ENCODE measurements around the gene B4GALT3.

Gene B4GALT3

GRCh38 chr1:161179698-161180097 lies 2.4 kb upstream of the B4GALT3 start:
- Histone ChIP-seq H3K4me3 (ENCODE audit: low read depth in 1 of 2, low read length in 1 of 2) (no peak overlapping the region), H3K9me3 (no peaks in the 10 kb centered on the region), H3K4me1 (ENCODE audit: control insufficient read depth in 1 of 2, insufficient read depth in 1 of 2, low read depth in 1 of 2, low read length in 1 of 2) (peaks cover 26 to 27% of the 10 kb centered on the region in 2 experiments), H3K27me3 (no peaks in the 10 kb centered on the region), H3K36me3 (peaks cover 4% of the 10 kb centered on the region), H3K27ac (no peak overlapping the region)
- TF ChIP-seq CTCF (IDR thresholded peaks at IDR 0.05) = no peak

GRCh38 chr1:161177936-161178244 lies 583 bp upstream of the B4GALT3 start:
- Histone ChIP-seq H3K4me3 (ENCODE audit: low read depth in 1 of 2, low read length in 1 of 2) (peak overlapping the region; percentile 82 to 92), H3K27me3 (no peaks in the 10 kb centered on the region), H3K27ac (peak overlapping the region; percentile 78), H3K9me3 (no peaks in the 10 kb centered on the region), H3K4me1 (ENCODE audit: control insufficient read depth in 1 of 2, insufficient read depth in 1 of 2, low read depth in 1 of 2, low read length in 1 of 2) (peaks cover 19 to 22% of the 10 kb centered on the region in 2 experiments), H3K36me3 (peaks cover 19% of the 10 kb centered on the region)
- TF ChIP-seq CTCF (IDR thresholded peaks at IDR 0.05) = no peak

GRCh38 chr1:161176468-161177111 lies 717 bp downstream of the B4GALT3 start:
- Histone ChIP-seq H3K27ac (peak overlapping the region; percentile 78), H3K36me3 (peaks cover 31% of the 10 kb centered on the region), H3K27me3 (no peaks in the 10 kb centered on the region), H3K4me1 (ENCODE audit: control insufficient read depth in 1 of 2, insufficient read depth in 1 of 2, low read depth in 1 of 2, low read length in 1 of 2) (peaks cover 16 to 22% of the 10 kb centered on the region in 2 experiments), H3K9me3 (no peaks in the 10 kb centered on the region), H3K4me3 (ENCODE audit: low read depth in 1 of 2, low read length in 1 of 2) (peak overlapping the region; percentile 82 to 92)
- TF ChIP-seq CTCF (IDR thresholded peaks at IDR 0.05) = no peak

- TF ChIP-seq CTCF (IDR thresholded peaks at IDR 0.05) = no peak
- H3K4me1 ChIP-seq (ENCODE audit: control insufficient read depth in 1 of 2, insufficient read depth in 1 of 2, low read depth in 1 of 2, low read length in 1 of 2) = peaks cover 16 to 22% of the 10 kb centered on the region in 2 experiments
- no peaks in the 10 kb centered on the region for H3K9me3 ChIP-seq
- H3K27me3 ChIP-seq = no peaks in the 10 kb centered on the region
- H3K4me3 ChIP-seq (ENCODE audit: low read depth in 1 of 2, low read length in 1 of 2) = peak overlapping the region in 1 of 2 experiments; percentile 92
- H3K27ac ChIP-seq = no peak overlapping the region
- peaks cover 38% of the 10 kb centered on the region for H3K36me3 ChIP-seq
Observed at GRCh38 chr1:161175771-161176453, 1.4 kb downstream of the B4GALT3 start.

GRCh38 chr1:161174911-161175310 lies 2.4 kb downstream of the B4GALT3 start:
- no peak overlapping the region for H3K4me3 ChIP-seq (ENCODE audit: low read depth in 1 of 2, low read length in 1 of 2)
- no peak overlapping the region for H3K27ac ChIP-seq
- no peaks in the 10 kb centered on the region for H3K9me3 ChIP-seq
- H3K36me3 ChIP-seq = peaks cover 48% of the 10 kb centered on the region
- no peak for TF ChIP-seq CTCF (IDR thresholded peaks at IDR 0.05)
- no peaks in the 10 kb centered on the region for H3K27me3 ChIP-seq
- peaks cover 16 to 22% of the 10 kb centered on the region in 2 experiments for H3K4me1 ChIP-seq (ENCODE audit: control insufficient read depth in 1 of 2, insufficient read depth in 1 of 2, low read depth in 1 of 2, low read length in 1 of 2)
